Activated CD8-positive, alpha-beta T cell treated with anti-CD3 and anti-CD28 coated beads for 36 hours (primary cell): Measurements from ENCODE around the gene GLDC. TPM values are rescaled to one million over a fixed set of nuclear protein-coding genes. Genes with fewer than 3 reads are reported as not detected.

ENCODE experiments used
- ATAC-seq: fragments of 200-7000 bp; cut with Tn5 transposase; one replicate; pipeline ENCODE4 v1.10.0; 2021; ENCODE audit warnings: mild to moderate bottlenecking, moderate library complexity
- CTCF ChIA-PET: fragments of 350-600 bp; sonication (Branson Sonifier 250); formaldehyde crosslinking; loops from one replicate; lab custom pipeline; 2021; ENCODE audit warnings: antibody characterized with exemption; lab: Charles Lee
- POLR2A ChIA-PET: fragments of 350-600 bp; sonication (Branson Sonifier 250); formaldehyde crosslinking; loops from one replicate; lab custom pipeline; 2021; ENCODE audit warnings: antibody characterized with exemption; lab: Charles Lee
- DNase-seq: peaks from one replicate; pipeline ENCODE4 v3.0.0-alpha.2; 2020
- H3K27ac Mint-ChIP-seq: one replicate; pipeline ENCODE4 v1.8.0; 2021; ENCODE audit warnings: mild to moderate bottlenecking, mixed read lengths
- H3K27me3 Mint-ChIP-seq: one replicate; pipeline ENCODE4 v1.8.0; 2021; ENCODE audit warnings: mixed read lengths
- H3K36me3 Mint-ChIP-seq: one replicate; pipeline ENCODE4 v1.8.0; 2021; ENCODE audit warnings: low read depth, mixed read lengths
- H3K4me1 Mint-ChIP-seq: one replicate; pipeline ENCODE4 v1.8.0; 2021; ENCODE audit warnings: low read depth, mixed read lengths
- H3K4me3 Mint-ChIP-seq: one replicate; pipeline ENCODE4 v1.8.0; 2021; ENCODE audit warnings: mild to moderate bottlenecking, moderate library complexity, mixed read lengths
- H3K9me3 Mint-ChIP-seq: one replicate; pipeline ENCODE4 v1.8.0; 2021; ENCODE audit warnings: mixed read lengths
- CTCF ChIP-seq: fragments of 200-600 bp; IDR thresholded peaks from one replicate; pipeline ENCODE4 v1.8.0; 2022; ENCODE audit warnings: antibody characterized with exemption, mild to moderate bottlenecking
- intact Hi-C: fragments of 100-400 bp; cut with micrococcal nuclease; formaldehyde crosslinking; loops from one replicate; pipeline ENCODE4 v1.10.0; 2022
- total RNA-seq, 2 experiments: library from RNA; stranded (reverse); gene quantifications; one replicate each; pipeline ENCODE4 v1.2.3, GENCODE V29; 2021

The GLDC gene
- total RNA-seq, 2 experiments from 2014 or later: 0.63 to 1.3 TPM

GRCh38 chr9:6590772-6591384, 54.7 kb downstream of the GLDC start:
- Mint-ChIP-seq H3K4me3 (no peak overlapping the region), H3K36me3 (no peaks in the 10 kb centered on the region), H3K27ac (no peak overlapping the region), H3K4me1 (no peaks in the 10 kb centered on the region), H3K9me3 (no peaks in the 10 kb centered on the region), H3K27me3 (no peaks in the 10 kb centered on the region)
- TF ChIP-seq CTCF: no peak
- DNase-seq: no peak
- ChIA-PET POLR2A (no interaction called here), CTCF (interaction anchor here (1.0 to 2.0 kb wide), 2 partner anchors 36 to 77 kb away, joined by 3 to 8 read pairs; no protein-coding TSS in a partner anchor)
- intact Hi-C loops: no loop called here
- ATAC-seq: no peak

GRCh38 chr9:6590334-6590733, 55.2 kb downstream of the GLDC start:
- H3K4me3 Mint-ChIP-seq: no peak overlapping the region
- H3K27ac Mint-ChIP-seq: no peak overlapping the region
- no peak for TF ChIP-seq CTCF
- H3K36me3 Mint-ChIP-seq: no peaks in the 10 kb centered on the region
- ChIA-PET POLR2A (no interaction called here), CTCF (interaction anchor here (2.0 kb wide), 1 partner anchor 77 kb away, joined by 8 read pairs; no protein-coding TSS in a partner anchor)
- no peaks in the 10 kb centered on the region for H3K27me3 Mint-ChIP-seq
- no peaks in the 10 kb centered on the region for H3K9me3 Mint-ChIP-seq
- DNase-seq (no peak), ATAC-seq (no peak)
- no peaks in the 10 kb centered on the region for H3K4me1 Mint-ChIP-seq
- intact Hi-C loops: no loop called here

GRCh38 chr9:6584881-6585597, 60.5 kb downstream of the GLDC start:
- CTCF ChIA-PET: interaction anchor here (0.7 to 2.5 kb wide), 31 partner anchors 9 to 242 kb away, joined by 3 to 13 read pairs (median 4); partner anchors contain the start of gene GLDC
- H3K9me3 Mint-ChIP-seq: no peaks in the 10 kb centered on the region

GRCh38 chr9:6581253-6581652, 64.3 kb downstream of the GLDC start:
- ChIA-PET POLR2A (no interaction called here), CTCF (interaction anchor here (1.9 kb wide), 1 partner anchor 13 kb away, joined by 5 read pairs; no protein-coding TSS in a partner anchor)
- no peaks in the 10 kb centered on the region for H3K4me1 Mint-ChIP-seq
- H3K4me3 Mint-ChIP-seq: no peak overlapping the region
- H3K27me3 Mint-ChIP-seq: peaks cover 2% of the 10 kb centered on the region
- intact Hi-C loops: no loop called here
- no peak overlapping the region for H3K27ac Mint-ChIP-seq
- ATAC-seq (no peak), DNase-seq (no peak)
- TF ChIP-seq CTCF: no peak
- H3K9me3 Mint-ChIP-seq: no peaks in the 10 kb centered on the region
- no peaks in the 10 kb centered on the region for H3K36me3 Mint-ChIP-seq

More at GRCh38 chr9:6584881-6585597, 60.5 kb downstream of the GLDC start:
- intact Hi-C loops: loop anchor here (1.0 kb wide), 1 partner anchor 82 kb away; no protein-coding TSS in a partner anchor
- Mint-ChIP-seq H3K27ac (no peak overlapping the region), H3K27me3 (no peaks in the 10 kb centered on the region), H3K4me1 (no peaks in the 10 kb centered on the region), H3K4me3 (no peak overlapping the region), H3K36me3 (no peaks in the 10 kb centered on the region)
- peak; percentile 69 for TF ChIP-seq CTCF
- DNase-seq (no peak), ATAC-seq (no peak)
- POLR2A ChIA-PET: no interaction called here

GRCh38 chr9:6579613-6580012, 65.9 kb downstream of the GLDC start:
- no peaks in the 10 kb centered on the region for H3K36me3 Mint-ChIP-seq
- H3K4me3 Mint-ChIP-seq: no peak overlapping the region
- ChIA-PET POLR2A (no interaction called here), CTCF (interaction anchor here (1.9 kb wide), 1 partner anchor 12 kb away, joined by 5 read pairs; no protein-coding TSS in a partner anchor)
- H3K27me3 Mint-ChIP-seq: peaks cover 2% of the 10 kb centered on the region
- TF ChIP-seq CTCF: no peak
- H3K4me1 Mint-ChIP-seq: no peaks in the 10 kb centered on the region
- DNase-seq (no peak), ATAC-seq (no peak)
- intact Hi-C loops: no loop called here
- H3K27ac Mint-ChIP-seq: no peak overlapping the region
- no peaks in the 10 kb centered on the region for H3K9me3 Mint-ChIP-seq
